ENCODE data around the gene ABCG4.
"Not testable (repeated sequence)": the region's sequence is repeated elsewhere in the genome, so short reads cannot be mapped to it uniquely, and the experiment has no call there.

ABCG4 gene

GRCh38 chr11:119194811-119195440, 46.1 kb downstream of the ABCG4 start:
- no peak for TF ChIP-seq CTCF (IDR thresholded peaks at IDR 0.05; ENCODE audit: low read length, missing control alignments)
- no peak overlapping the region for H3K4me3 ChIP-seq (replicated peaks; ENCODE audit: low read depth, low read length)
- no peak for DNase-seq (ENCODE audit: low read depth)

GRCh38 chr11:119195680-119196079, 46.8 kb downstream of the ABCG4 start:
- H3K4me3 ChIP-seq (replicated peaks; ENCODE audit: low read depth, low read length), result no peak overlapping the region
- no peak for TF ChIP-seq CTCF (IDR thresholded peaks at IDR 0.05; ENCODE audit: low read length, missing control alignments)
- peak; percentile 69 for DNase-seq (ENCODE audit: low read depth)

GRCh38 chr11:119196833-119197483, 48.1 kb downstream of the ABCG4 start:
- peak; percentile 95 for DNase-seq (ENCODE audit: low read depth)
- H3K4me3 ChIP-seq (replicated peaks; ENCODE audit: low read depth, low read length), result no peak overlapping the region
- peak; percentile 82 for TF ChIP-seq CTCF (IDR thresholded peaks at IDR 0.05; ENCODE audit: low read length, missing control alignments)

GRCh38 chr11:119198925-119199324, 50.1 kb downstream of the ABCG4 start:
- no peak for TF ChIP-seq CTCF (IDR thresholded peaks at IDR 0.05; ENCODE audit: low read length, missing control alignments)
- no peak for DNase-seq (ENCODE audit: low read depth)
- no peak overlapping the region for H3K4me3 ChIP-seq (replicated peaks; ENCODE audit: low read depth, low read length)

- H3K4me3 ChIP-seq (replicated peaks; ENCODE audit: low read depth, low read length); DNase-seq (ENCODE audit: low read depth): not testable (repeated sequence)
These were observed 52.4 kb downstream of the ABCG4 start for GRCh38 chr11:119201236-119201635.

- no peak for TF ChIP-seq CTCF (IDR thresholded peaks at IDR 0.05; ENCODE audit: low read length, missing control alignments)
- DNase-seq (ENCODE audit: low read depth), result no peak
- no peak overlapping the region for H3K4me3 ChIP-seq (replicated peaks; ENCODE audit: low read depth, low read length)
These were observed 53.7 kb downstream of the ABCG4 start for GRCh38 chr11:119202554-119202953.

GRCh38 chr11:119204066-119204465, 55.2 kb downstream of the ABCG4 start:
- no peak overlapping the region for H3K4me3 ChIP-seq (replicated peaks; ENCODE audit: low read depth, low read length)
- TF ChIP-seq CTCF (IDR thresholded peaks at IDR 0.05; ENCODE audit: low read length, missing control alignments), result no peak
- no peak for DNase-seq (ENCODE audit: low read depth)
